Kidney glomerular epithelial cell (primary cell): ENCODE results near the gene SGCG.
A peak's percentile ranks its signal among the peaks of the same experiment; 100 is the strongest.

Experiments
- DNase-seq: peaks from one replicate; lab custom pipeline; 2025; lab: John Stamatoyannopoulos, UW

SGCG gene

GRCh38 chr13:23330356-23330755, 149.6 kb downstream of the SGCG start:
- no peak for DNase-seq

GRCh38 chr13:23339225-23339624, 158.4 kb downstream of the SGCG start:
- DNase-seq = no peak

- no peak for DNase-seq
Observed at GRCh38 chr13:23344931-23345595, 164.3 kb downstream of the SGCG start.

GRCh38 chr13:23347601-23348000, 166.8 kb downstream of the SGCG start:
- no peak for DNase-seq

- DNase-seq = no peak
Observed at GRCh38 chr13:23348262-23349127, 167.7 kb downstream of the SGCG start.

GRCh38 chr13:23349161-23349897, 168.6 kb downstream of the SGCG start:
- DNase-seq = no peak

- peak; percentile 96 for DNase-seq
Observed at GRCh38 chr13:23350009-23350408, 169.2 kb downstream of the SGCG start.

GRCh38 chr13:23352161-23352560, 171.4 kb downstream of the SGCG start:
- DNase-seq = no peak

GRCh38 chr13:23354520-23354919, 173.7 kb downstream of the SGCG start:
- no peak for DNase-seq

GRCh38 chr13:23356368-23356767, 175.6 kb downstream of the SGCG start:
- DNase-seq = no peak

- DNase-seq = no peak
Observed at GRCh38 chr13:23357349-23357748, 176.6 kb downstream of the SGCG start.

GRCh38 chr13:23359882-23360281, 179.1 kb downstream of the SGCG start:
- no peak for DNase-seq

- no peak for DNase-seq
Observed at GRCh38 chr13:23365652-23366051, 184.9 kb downstream of the SGCG start.

- no peak for DNase-seq
Observed at GRCh38 chr13:23367907-23368306, 187.1 kb downstream of the SGCG start.

GRCh38 chr13:23372264-23372906, 191.6 kb downstream of the SGCG start:
- DNase-seq = no peak
